Measurements from ENCODE around the gene HOXA1. TPM values are rescaled to one million over a fixed set of nuclear protein-coding genes. Genes with fewer than 3 reads are reported as not detected.

Gene HOXA1
- polyA plus RNA-seq, 1 experiment, result 2.9 TPM

- ChIA-PET CTCF (interaction anchor here (0.6 to 1.2 kb wide), 4 partner anchors 13 to 261 kb away, joined by 3 to 4 read pairs (median 3); no protein-coding TSS in a partner anchor), POLR2A (interaction anchor here (0.6 to 5.2 kb wide), 11 partner anchors 10 to 918 kb away, joined by 3 to 42 read pairs (median 5); partner anchors contain the start of genes HNRNPA2B1, HOXA1 and HOXA5)
- no peaks in the 10 kb centered on the region for H3K9me3 ChIP-seq (ENCODE audit: control insufficient read depth, insufficient read depth, low read length)
- peak; percentile 92 for DNase-seq (ENCODE audit: low read depth, low spot score)
- peak overlapping the region; percentile 92 for H3K27ac ChIP-seq (ENCODE audit: low read depth, low read length)
- no peak for TF ChIP-seq CTCF (IDR thresholded peaks at IDR 0.05; ENCODE audit: low read depth, low read length)
- peak overlapping the region; percentile 84 for H3K4me3 ChIP-seq (ENCODE audit: low read depth, low read length)
- H3K27me3 ChIP-seq (ENCODE audit: control insufficient read depth, insufficient read depth, low read length), result no peaks in the 10 kb centered on the region
Measured at GRCh38 chr7:27117887-27118491, 22.2 kb upstream of the HOXA1 start.

GRCh38 chr7:27116962-27117886 lies 21.4 kb upstream of the HOXA1 start:
- TF ChIP-seq CTCF (IDR thresholded peaks at IDR 0.05; ENCODE audit: low read depth, low read length), result no peak
- Histone ChIP-seq H3K4me3 (ENCODE audit: low read depth, low read length) (peak overlapping the region; percentile 84), H3K27ac (ENCODE audit: low read depth, low read length) (peak overlapping the region; percentile 92), H3K27me3 (ENCODE audit: control insufficient read depth, insufficient read depth, low read length) (no peaks in the 10 kb centered on the region), H3K9me3 (ENCODE audit: control insufficient read depth, insufficient read depth, low read length) (no peaks in the 10 kb centered on the region)
- CTCF ChIA-PET, result interaction anchor here (0.6 to 2.0 kb wide), 9 partner anchors 13 to 436 kb away, joined by 3 to 7 read pairs (median 3); partner anchors contain the start of genes HOXA4 and HOXA5
- DNase-seq (ENCODE audit: low read depth, low spot score), result no peak
- POLR2A ChIA-PET, result interaction anchor here (1.2 to 5.2 kb wide), 7 partner anchors 9 to 917 kb away, joined by 4 to 42 read pairs (median 5); partner anchors contain the start of genes HNRNPA2B1, HOXA1 and HOXA5

GRCh38 chr7:27116031-27116961 lies 20.5 kb upstream of the HOXA1 start:
- DNase-seq (ENCODE audit: low read depth, low spot score), result no peak
- no peaks in the 10 kb centered on the region for H3K27me3 ChIP-seq (ENCODE audit: control insufficient read depth, insufficient read depth, low read length)
- H3K4me3 ChIP-seq (ENCODE audit: low read depth, low read length), result peak overlapping the region; percentile 84
- H3K27ac ChIP-seq (ENCODE audit: low read depth, low read length), result peak overlapping the region; percentile 98
- TF ChIP-seq CTCF (IDR thresholded peaks at IDR 0.05; ENCODE audit: low read depth, low read length), result no peak
- POLR2A ChIA-PET, result interaction anchor here (1.0 to 5.2 kb wide), 6 partner anchors 11 to 27 kb away, joined by 5 to 42 read pairs (median 8); partner anchors contain the start of genes HOXA1 and HOXA5
- H3K9me3 ChIP-seq (ENCODE audit: control insufficient read depth, insufficient read depth, low read length), result no peaks in the 10 kb centered on the region
- CTCF ChIA-PET, result interaction anchor here (0.6 to 2.0 kb wide), 10 partner anchors 12 to 435 kb away, joined by 3 to 12 read pairs (median 4); partner anchors contain the start of genes HOXA4 and HOXA5

GRCh38 chr7:27115221-27116026 lies 19.6 kb upstream of the HOXA1 start:
- Histone ChIP-seq H3K27me3 (ENCODE audit: control insufficient read depth, insufficient read depth, low read length) (no peaks in the 10 kb centered on the region), H3K9me3 (ENCODE audit: control insufficient read depth, insufficient read depth, low read length) (no peaks in the 10 kb centered on the region), H3K27ac (ENCODE audit: low read depth, low read length) (peak overlapping the region; percentile 98), H3K4me3 (ENCODE audit: low read depth, low read length) (peak overlapping the region; percentile 84)
- TF ChIP-seq CTCF (IDR thresholded peaks at IDR 0.05; ENCODE audit: low read depth, low read length), result no peak
- ChIA-PET CTCF (interaction anchor here (0.6 to 2.0 kb wide), 9 partner anchors 9 to 284 kb away, joined by 3 to 12 read pairs (median 4); partner anchors contain the start of genes HOXA4 and HOXA5), POLR2A (interaction anchor here (0.6 to 1.9 kb wide), 11 partner anchors 10 to 84 kb away, joined by 3 to 11 read pairs (median 6); partner anchors contain the start of genes HOXA1 and HOXA5)
- DNase-seq (ENCODE audit: low read depth, low spot score), result peak; percentile 81

Measured in AG04450 (cell line).